Peyer's patch (tissue), 4 donors: ENCODE results near the gene SPATA24.

ENCODE experiments used
- POLR2A ChIP-seq, 2 donors: fragments of 450-650 bp; IDR thresholded peaks; one replicate each; pipeline ENCODE4 v1.5.1; 2017; ENCODE audit warnings: antibody characterized with exemption in 2 of 2, mild to moderate bottlenecking in 2 of 2, moderate library complexity in 2 of 2
- TF ChIP-seq, protein P1 (sequence below), 6 experiments: fragments of 450-650 bp in 4 of 6; fragments of 200-600 bp in 2 of 6; sonication (generic) in 1 of 6; IDR thresholded peaks; one replicate each; pipeline ENCODE4 v1.5.1; 2017 to 2019; ENCODE audit warnings: antibody characterized with exemption in 6 of 6, mild to moderate bottlenecking in 3 of 6, moderate library complexity in 1 of 6

GRCh38 chr5:139387611-139388197 lies 16.2 kb downstream of the SPATA24 start:
- TF ChIP-seq, protein P1, sequence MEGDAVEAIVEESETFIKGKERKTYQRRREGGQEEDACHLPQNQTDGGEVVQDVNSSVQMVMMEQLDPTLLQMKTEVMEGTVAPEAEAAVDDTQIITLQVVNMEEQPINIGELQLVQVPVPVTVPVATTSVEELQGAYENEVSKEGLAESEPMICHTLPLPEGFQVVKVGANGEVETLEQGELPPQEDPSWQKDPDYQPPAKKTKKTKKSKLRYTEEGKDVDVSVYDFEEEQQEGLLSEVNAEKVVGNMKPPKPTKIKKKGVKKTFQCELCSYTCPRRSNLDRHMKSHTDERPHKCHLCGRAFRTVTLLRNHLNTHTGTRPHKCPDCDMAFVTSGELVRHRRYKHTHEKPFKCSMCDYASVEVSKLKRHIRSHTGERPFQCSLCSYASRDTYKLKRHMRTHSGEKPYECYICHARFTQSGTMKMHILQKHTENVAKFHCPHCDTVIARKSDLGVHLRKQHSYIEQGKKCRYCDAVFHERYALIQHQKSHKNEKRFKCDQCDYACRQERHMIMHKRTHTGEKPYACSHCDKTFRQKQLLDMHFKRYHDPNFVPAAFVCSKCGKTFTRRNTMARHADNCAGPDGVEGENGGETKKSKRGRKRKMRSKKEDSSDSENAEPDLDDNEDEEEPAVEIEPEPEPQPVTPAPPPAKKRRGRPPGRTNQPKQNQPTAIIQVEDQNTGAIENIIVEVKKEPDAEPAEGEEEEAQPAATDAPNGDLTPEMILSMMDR (IDR thresholded peaks at IDR 0.05), result no peak
- no peak for TF ChIP-seq POLR2A (IDR thresholded peaks at IDR 0.05)
